SK-N-SH (cell line): ENCODE results near the gene IPMK. TPM values are rescaled to one million over a fixed set of nuclear protein-coding genes. Genes with fewer than 3 reads are reported as not detected.

Experiments
- CTCF ChIA-PET: fragments of 300-600, 350-600 bp; formaldehyde crosslinking; extraction: SDS; loops from one replicate; lab custom pipeline; 2021; lab: Yijun Ruan, JAX
- POLR2A ChIA-PET: fragments of 350-600 bp; sonication (Branson Sonifier 250); formaldehyde crosslinking; extraction: SDS; loops from one replicate; lab custom pipeline; 2020; ENCODE audit warnings: antibody characterized with exemption, inconsistent platforms; lab: Yijun Ruan, JAX
- DNase-seq: peaks from one replicate; pipeline ENCODE4 v3.0.0; 2012
- H2AFZ ChIP-seq: fragments of 200-600 bp; sonication (generic); 2 replicates; pipeline ENCODE4 v1.8.1; 2016; ENCODE audit warnings: antibody characterized with exemption, mild to moderate bottlenecking, low read depth
- H3F3A ChIP-seq: fragments of 200-600 bp; sonication (generic); replicated peaks from 2 replicates; pipeline ENCODE3; 2016; ENCODE audit warnings: antibody characterized with exemption, mild to moderate bottlenecking; ENCODE audit not compliant: insufficient read depth
- H3K27ac ChIP-seq, 2 experiments: fragments of 200-500 bp in 1 of 2; fragments of 200-600 bp in 1 of 2; sonication (Bioruptor generic) in 1 of 2; sonication (generic), shearing (Covaris generic) in 1 of 2; 2 replicates each; pipeline versions ENCODE4 v1.5.1 to v1.6.1; 2014 to 2016; ENCODE audit warnings: low read depth in 2 of 2, inconsistent platforms in 1 of 2, low read length in 1 of 2, mild to moderate bottlenecking in 1 of 2, mixed read lengths in 1 of 2
- H3K27me3 ChIP-seq: fragments of 200-600 bp; sonication (generic), shearing (Covaris generic); 2 replicates; pipeline ENCODE4 v1.6.1; 2016; ENCODE audit warnings: mixed run types; ENCODE audit not compliant: insufficient read depth
- H3K36me3 ChIP-seq, 2 experiments: fragments of 200-500 bp in 1 of 2; fragments of 200-600 bp in 1 of 2; sonication (Bioruptor generic) in 1 of 2; sonication (generic) in 1 of 2; replicated peaks in 1 of 2; 2 replicates each; pipeline versions ENCODE3 to v1.5.1; 2014 to 2016; ENCODE audit warnings: low read length in 1 of 2, mild to moderate bottlenecking in 1 of 2; ENCODE audit not compliant: insufficient read depth in 2 of 2, control insufficient read depth in 1 of 2
- H3K4me1 ChIP-seq, 2 experiments: fragments of 200-500 bp in 1 of 2; fragments of 200-600 bp in 1 of 2; sonication (Bioruptor generic) in 1 of 2; sonication (generic), shearing (Covaris generic) in 1 of 2; 2 replicates each; pipeline versions ENCODE4 v1.5.1 to v1.6.1; 2014 to 2016; ENCODE audit warnings: low read depth in 1 of 2, low read length in 1 of 2, mixed run types in 1 of 2; ENCODE audit not compliant: insufficient read depth in 2 of 2, control insufficient read depth in 1 of 2
- H3K4me2 ChIP-seq: fragments of 200-600 bp; sonication (generic), shearing (Covaris generic); 2 replicates; pipeline ENCODE4 v1.6.1; 2017; ENCODE audit warnings: mixed run types
- H3K4me3 ChIP-seq, 2 experiments: fragments of 200-500 bp in 1 of 2; fragments of 200-600 bp in 1 of 2; sonication (Bioruptor generic) in 1 of 2; sonication (generic), shearing (Covaris generic) in 1 of 2; 2 replicates each; pipeline versions ENCODE4 v1.5.1 to v1.8.1; 2014 to 2016; ENCODE audit warnings: low read depth in 2 of 2, inconsistent platforms in 1 of 2, low read length in 1 of 2, mild to moderate bottlenecking in 1 of 2, mixed read lengths in 1 of 2, moderate library complexity in 1 of 2
- H3K79me2 ChIP-seq: fragments of 200-600 bp; sonication (generic); 2 replicates; pipeline ENCODE4 v1.8.1; 2017; ENCODE audit warnings: mild to moderate bottlenecking; ENCODE audit not compliant: insufficient read depth
- H3K9ac ChIP-seq: fragments of 200-600 bp; sonication (generic); 2 replicates; pipeline ENCODE4 v1.6.1; 2017; ENCODE audit warnings: mixed run types
- H3K9me2 ChIP-seq: fragments of 200-600 bp; sonication (generic); 2 replicates; pipeline ENCODE4 v1.6.1; 2017; ENCODE audit warnings: mixed run types
- H3K9me3 ChIP-seq: fragments of 200-600 bp; sonication (generic); 2 replicates; pipeline ENCODE4 v1.6.1; 2017; ENCODE audit warnings: mixed run types, mild to moderate bottlenecking, moderate library complexity
- H4K20me1 ChIP-seq: fragments of 200-600 bp; sonication (generic); 2 replicates; pipeline ENCODE4 v1.6.1; 2017; ENCODE audit warnings: mild to moderate bottlenecking, mixed run types; ENCODE audit not compliant: insufficient read depth
- FOXM1 ChIP-seq: IDR thresholded peaks from 2 replicates; pipeline ENCODE4 v1.4.0; 2012; ENCODE audit warnings: low read depth, mild to moderate bottlenecking
- JUND ChIP-seq: IDR thresholded peaks from 2 replicates; pipeline ENCODE4 v1.4.0; 2012
- MXI1 ChIP-seq: IDR thresholded peaks from 2 replicates; pipeline ENCODE4 v1.6.1; 2012; ENCODE audit warnings: mild to moderate bottlenecking, low read depth, low read length, improper control_type of control experiment
- RFX5 ChIP-seq: IDR thresholded peaks from 2 replicates; pipeline ENCODE4 v1.6.1; 2012; ENCODE audit warnings: mild to moderate bottlenecking, improper control_type of control experiment, low read length
- RXRA ChIP-seq: IDR thresholded peaks from 2 replicates; pipeline ENCODE4 v1.4.0; 2012; ENCODE audit warnings: low read depth, mild to moderate bottlenecking, borderline replicate concordance
- SIN3A ChIP-seq: IDR thresholded peaks from 2 replicates; pipeline ENCODE4 v1.6.1; 2012; ENCODE audit warnings: low read depth, mild to moderate bottlenecking, low read length, moderate library complexity, borderline replicate concordance
- USF1 ChIP-seq: IDR thresholded peaks from 2 replicates; pipeline ENCODE4 v1.4.0; 2012; ENCODE audit warnings: low read depth, borderline replicate concordance
- YY1 ChIP-seq: IDR thresholded peaks from 2 replicates; pipeline ENCODE4 v1.4.0; 2012; ENCODE audit warnings: low read depth, mild to moderate bottlenecking
- whole genome bisulfite sequencing: methylation state at CpG from one replicate; pipeline ENCODE4 v1.1.6; 2017; ENCODE audit warnings: low lambda C conversion rate; 5-methylcytosine and 5-hydroxymethylcytosine counted together
- polyA plus RNA-seq, 3 experiments: library from polyadenylated mRNA; depleted of rRNA; stranded (reverse); fragments of >200 nt; gene quantifications; 2 replicates each; pipeline ENCODE4 v1.2.3, GENCODE V29; 2012

The IPMK gene
- polyA plus RNA-seq, 1 of the 3 experiments (the other 2 are of a cell fraction), result 0.71 TPM

- Histone ChIP-seq H3K9ac (peak overlapping the region; percentile 77; the same call in 1 of the 2 replicates), H3K79me2 (peaks cover 79% of the 10 kb centered on the region), H3K4me2 (peak overlapping the region; percentile 87), H3K27ac (peak overlapping the region; percentile 77 to 93), H3K36me3 (peaks cover 0 to 4% of the 10 kb centered on the region in 2 experiments), H3F3A (peaks cover 21% of the 10 kb centered on the region), H2AFZ (peak overlapping the region; percentile 79), H4K20me1 (no peaks in the 10 kb centered on the region), H3K4me1 (peaks cover 8 to 11% of the 10 kb centered on the region in 2 experiments; a peak in 3 of 4 replicates), H3K27me3 (no peaks in the 10 kb centered on the region)
- CTCF ChIA-PET, result interaction anchor here (1.1 to 3.2 kb wide), 5 partner anchors 18 to 116 kb away, joined by 3 to 20 read pairs (median 5); no protein-coding TSS in a partner anchor
- DNase-seq, result no peak
- TF ChIP-seq SIN3A, result no peak
- TF ChIP-seq FOXM1, result no peak
- TF ChIP-seq YY1, result 0 out of 2 replicates have a peak, but pooled peaks have one; percentile 19
- 0 out of 2 replicates have a peak, but pooled peaks have one; percentile 14 for TF ChIP-seq JUND
- TF ChIP-seq RXRA, result no peak
- TF ChIP-seq, all 33 proteins: peak for 2
- H3K9me2 ChIP-seq, result no peaks in the 10 kb centered on the region
- no peaks in the 10 kb centered on the region for H3K9me3 ChIP-seq
- peak overlapping the region; percentile 74 to 96 for H3K4me3 ChIP-seq
- POLR2A ChIA-PET, result no interaction called here
- WGBS, result 2% methylated on average over 13 of the region's 13 CpGs
These were observed 806 bp upstream of the IPMK start for GRCh38 chr10:58268454-58268945.

- Histone ChIP-seq H3K36me3 (peaks cover 0 to under 1% of the 10 kb centered on the region in 2 experiments), H3F3A (peaks cover 25% of the 10 kb centered on the region), H3K79me2 (peaks cover 76% of the 10 kb centered on the region), H3K4me3 (peak overlapping the region; percentile 74 to 96), H3K4me1 (peaks cover 8 to 11% of the 10 kb centered on the region in 2 experiments; a peak in 3 of 4 replicates), H4K20me1 (no peaks in the 10 kb centered on the region), H3K9me3 (no peaks in the 10 kb centered on the region), H2AFZ (peak overlapping the region; percentile 48; the same call in 1 of the 2 replicates), H3K27ac (peak overlapping the region; percentile 86 to 93), H3K9ac (peak overlapping the region; percentile 77), H3K4me2 (peak overlapping the region; percentile 87), H3K27me3 (no peaks in the 10 kb centered on the region), H3K9me2 (no peaks in the 10 kb centered on the region)
- 1% methylated on average over 22 of the region's 53 CpGs for WGBS
- peak; percentile 51 for DNase-seq
- ChIA-PET CTCF (interaction anchor here (1.1 to 3.2 kb wide), 2 partner anchors 90 to 114 kb away, joined by 3 to 20 read pairs; no protein-coding TSS in a partner anchor), POLR2A (interaction anchor here (0.9 kb wide), 1 partner anchor 120 kb away, joined by 3 read pairs; no protein-coding TSS in a partner anchor)
- TF ChIP-seq USF1 (no peak), RFX5 (no peak), MXI1 (peak; percentile 71; the same call in 1 of the 2 replicates)
These were observed 625 bp downstream of the IPMK start for GRCh38 chr10:58266826-58267712.
